Coronary artery (tissue), 2 donors: ENCODE data around the gene PTPRZ1.

Source experiments
- DNase-seq: peaks from one replicate; pipeline ENCODE4 v3.0.0-alpha.2; 2017; ENCODE audit warnings: low spot score
- H3K27ac ChIP-seq, 2 donors: fragments of 200-600 bp; sonication (generic); one replicate each; pipeline ENCODE4 v1.5.1; 2016 to 2019
- H3K4me3 ChIP-seq: fragments of 200-600 bp; sonication (generic); 2 replicates; pipeline ENCODE4 v1.5.1; 2016; ENCODE audit warnings: mild to moderate bottlenecking, moderate library complexity
- TF ChIP-seq, protein P1 (sequence below): fragments of 200-600 bp; sonication (generic); IDR thresholded peaks from one replicate; pipeline ENCODE4 v1.5.1; 2019; ENCODE audit warnings: antibody characterized with exemption

The PTPRZ1 gene

DNA sequence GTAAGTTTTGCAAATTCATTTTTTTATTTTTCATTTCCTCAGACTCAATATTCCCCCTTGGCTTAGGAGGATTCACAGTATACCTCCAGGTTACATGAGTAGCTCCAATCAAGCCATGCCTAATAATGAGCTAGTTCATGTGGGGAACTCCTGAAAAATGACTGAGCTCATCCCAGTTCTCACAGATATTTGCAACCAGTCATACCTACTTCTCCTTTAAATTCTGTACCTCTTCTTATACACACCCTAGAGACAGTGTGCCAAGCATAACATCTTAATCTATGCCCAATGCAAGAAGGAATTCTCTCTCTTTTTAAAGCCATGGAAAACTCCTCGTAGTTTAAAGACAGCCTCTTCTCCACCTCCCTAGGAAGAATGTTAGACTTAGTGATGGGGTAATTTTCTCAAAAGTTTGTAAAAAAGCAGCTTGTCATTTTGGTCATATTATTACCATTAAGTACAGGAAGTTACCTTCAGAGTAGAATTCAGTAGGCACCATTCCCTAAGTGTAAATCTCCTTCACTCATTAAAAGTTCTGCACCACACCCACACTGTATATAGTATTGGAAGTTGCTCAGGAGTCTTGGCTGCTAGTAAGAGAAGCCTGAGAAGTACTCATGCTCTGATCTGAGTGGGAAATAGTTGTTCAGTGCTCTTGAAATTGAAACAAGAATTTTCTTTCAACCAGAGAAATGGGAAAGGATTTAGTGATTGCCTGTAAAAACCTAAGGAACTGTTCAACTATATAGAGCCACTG is 72.7 kb downstream of the PTPRZ1 start:
- TF ChIP-seq, protein P1, sequence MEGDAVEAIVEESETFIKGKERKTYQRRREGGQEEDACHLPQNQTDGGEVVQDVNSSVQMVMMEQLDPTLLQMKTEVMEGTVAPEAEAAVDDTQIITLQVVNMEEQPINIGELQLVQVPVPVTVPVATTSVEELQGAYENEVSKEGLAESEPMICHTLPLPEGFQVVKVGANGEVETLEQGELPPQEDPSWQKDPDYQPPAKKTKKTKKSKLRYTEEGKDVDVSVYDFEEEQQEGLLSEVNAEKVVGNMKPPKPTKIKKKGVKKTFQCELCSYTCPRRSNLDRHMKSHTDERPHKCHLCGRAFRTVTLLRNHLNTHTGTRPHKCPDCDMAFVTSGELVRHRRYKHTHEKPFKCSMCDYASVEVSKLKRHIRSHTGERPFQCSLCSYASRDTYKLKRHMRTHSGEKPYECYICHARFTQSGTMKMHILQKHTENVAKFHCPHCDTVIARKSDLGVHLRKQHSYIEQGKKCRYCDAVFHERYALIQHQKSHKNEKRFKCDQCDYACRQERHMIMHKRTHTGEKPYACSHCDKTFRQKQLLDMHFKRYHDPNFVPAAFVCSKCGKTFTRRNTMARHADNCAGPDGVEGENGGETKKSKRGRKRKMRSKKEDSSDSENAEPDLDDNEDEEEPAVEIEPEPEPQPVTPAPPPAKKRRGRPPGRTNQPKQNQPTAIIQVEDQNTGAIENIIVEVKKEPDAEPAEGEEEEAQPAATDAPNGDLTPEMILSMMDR: no peak
- no peak for DNase-seq

DNA sequence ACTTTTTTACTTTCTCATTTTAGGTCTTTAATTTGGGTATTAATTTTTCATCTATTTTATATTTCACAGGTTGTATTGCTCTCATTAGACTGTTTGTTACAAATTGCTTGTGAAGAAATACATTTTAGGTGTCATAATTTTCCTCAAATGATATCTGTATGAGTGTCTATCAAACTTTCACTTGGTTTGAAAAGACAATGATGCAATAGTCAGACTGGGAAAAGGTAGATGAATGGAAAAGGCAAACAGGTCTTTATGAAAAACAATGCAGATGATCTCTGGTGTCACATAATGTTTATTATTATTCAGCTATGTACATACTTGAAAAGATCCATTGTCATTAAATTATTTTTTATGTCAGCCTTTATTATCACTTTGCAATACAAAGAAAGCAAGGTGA is 80.2 kb downstream of the PTPRZ1 start:
- Histone ChIP-seq H3K4me3 (no peak overlapping the region), H3K27ac (no peak overlapping the region)
- TF ChIP-seq, protein P1: no peak
- DNase-seq: no peak

More for the DNA sequence above, 72.7 kb downstream of the PTPRZ1 start:
- Histone ChIP-seq H3K4me3 (no peak overlapping the region), H3K27ac (no peak overlapping the region)

DNA sequence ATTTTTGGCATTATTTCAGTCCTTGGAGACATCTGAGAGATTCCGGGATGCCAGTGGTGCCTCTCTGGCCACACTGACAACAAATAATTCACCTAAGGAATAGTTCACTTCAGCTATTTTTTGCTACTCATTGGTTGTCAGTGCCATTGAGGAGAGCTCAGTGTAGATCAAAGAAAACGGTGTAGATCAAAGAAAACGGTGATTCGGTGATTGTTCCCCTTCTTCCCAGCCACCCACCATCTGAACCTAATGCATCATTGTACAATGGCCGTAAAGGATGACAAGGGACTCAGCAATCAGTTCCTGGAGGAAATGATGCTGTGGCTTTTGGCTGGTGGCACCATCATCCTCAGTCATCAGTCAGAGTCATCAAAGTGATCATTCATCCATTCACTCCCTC is 80.6 kb downstream of the PTPRZ1 start:
- TF ChIP-seq, protein P1: no peak
- Histone ChIP-seq H3K27ac (no peak overlapping the region), H3K4me3 (no peak overlapping the region)
- no peak for DNase-seq

- TF ChIP-seq, protein P1: no peak
- no peak for DNase-seq
- no peak overlapping the region for H3K4me3 ChIP-seq
- no peak overlapping the region for H3K27ac ChIP-seq
Measured at GRCh38 chr7:121954803-121955202, 81.8 kb downstream of the PTPRZ1 start.

DNA sequence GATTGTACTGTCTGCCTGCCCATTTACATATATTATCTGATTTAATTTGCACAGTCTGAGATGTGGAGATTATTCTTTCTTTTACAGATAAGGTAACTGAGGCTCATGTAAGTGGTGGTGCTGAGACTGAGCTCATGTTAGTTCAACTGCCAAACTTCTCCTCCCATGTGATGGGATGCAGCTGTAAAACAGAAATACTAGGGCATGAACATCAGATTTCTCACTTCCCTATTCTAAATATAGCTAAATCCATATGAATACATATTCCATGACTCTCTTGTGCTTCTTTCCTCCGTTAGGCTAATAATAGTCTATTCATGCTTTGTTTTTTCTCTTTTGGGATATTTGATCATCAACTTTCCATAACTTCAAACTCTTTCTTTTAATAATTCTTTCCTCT is 84.7 kb downstream of the PTPRZ1 start:
- TF ChIP-seq, protein P1: no peak
- DNase-seq: no peak
- Histone ChIP-seq H3K4me3 (no peak overlapping the region), H3K27ac (no peak overlapping the region)

GRCh38 chr7:121960678-121961077 is 87.7 kb downstream of the PTPRZ1 start:
- Histone ChIP-seq H3K4me3 (no peak overlapping the region), H3K27ac (no peak overlapping the region)
- no peak for DNase-seq
- TF ChIP-seq, protein P1: no peak
